C4-2B (cell line): ENCODE results near the gene CEP70.
"Not testable (repeated sequence)": the region's sequence is repeated elsewhere in the genome, so short reads cannot be mapped to it uniquely, and the experiment has no call there.

Experiments
- ZFX ChIP-seq: fragments of 450-650 bp; IDR thresholded peaks from 2 replicates; pipeline ENCODE4 v1.6.1; 2017
- TF ChIP-seq, protein P1 (sequence below): fragments of 450-650 bp; conservative IDR thresholded peaks from 2 replicates; pipeline ENCODE4 v1.5.1; 2017; ENCODE audit warnings: mild to moderate bottlenecking

DNA sequence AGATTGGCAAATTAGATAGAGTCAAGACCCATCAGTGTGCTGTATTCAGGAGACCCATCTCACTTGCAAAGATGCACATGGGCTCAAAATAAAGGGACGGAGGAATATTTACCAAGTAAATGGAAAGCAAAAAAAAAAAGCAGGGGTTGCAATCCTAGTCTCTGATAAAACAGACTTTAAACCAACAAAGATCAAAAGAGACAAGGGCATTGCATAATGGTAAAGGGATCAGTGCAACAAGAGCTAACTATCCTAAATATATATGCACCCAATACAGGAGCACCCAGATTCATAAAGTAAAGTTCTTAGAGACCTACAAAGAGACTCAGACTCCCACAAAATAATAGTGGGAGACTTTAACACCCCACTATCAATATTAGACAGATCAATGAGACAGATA, 31.2 kb downstream of the CEP70 start:
- TF ChIP-seq, protein P1, sequence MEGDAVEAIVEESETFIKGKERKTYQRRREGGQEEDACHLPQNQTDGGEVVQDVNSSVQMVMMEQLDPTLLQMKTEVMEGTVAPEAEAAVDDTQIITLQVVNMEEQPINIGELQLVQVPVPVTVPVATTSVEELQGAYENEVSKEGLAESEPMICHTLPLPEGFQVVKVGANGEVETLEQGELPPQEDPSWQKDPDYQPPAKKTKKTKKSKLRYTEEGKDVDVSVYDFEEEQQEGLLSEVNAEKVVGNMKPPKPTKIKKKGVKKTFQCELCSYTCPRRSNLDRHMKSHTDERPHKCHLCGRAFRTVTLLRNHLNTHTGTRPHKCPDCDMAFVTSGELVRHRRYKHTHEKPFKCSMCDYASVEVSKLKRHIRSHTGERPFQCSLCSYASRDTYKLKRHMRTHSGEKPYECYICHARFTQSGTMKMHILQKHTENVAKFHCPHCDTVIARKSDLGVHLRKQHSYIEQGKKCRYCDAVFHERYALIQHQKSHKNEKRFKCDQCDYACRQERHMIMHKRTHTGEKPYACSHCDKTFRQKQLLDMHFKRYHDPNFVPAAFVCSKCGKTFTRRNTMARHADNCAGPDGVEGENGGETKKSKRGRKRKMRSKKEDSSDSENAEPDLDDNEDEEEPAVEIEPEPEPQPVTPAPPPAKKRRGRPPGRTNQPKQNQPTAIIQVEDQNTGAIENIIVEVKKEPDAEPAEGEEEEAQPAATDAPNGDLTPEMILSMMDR = not testable (repeated sequence)
- TF ChIP-seq ZFX = not testable (repeated sequence)
